AG04449 (cell line): ENCODE measurements around the gene TNFRSF13B.
"Not testable (repeated sequence)": the region's sequence is repeated elsewhere in the genome, so short reads cannot be mapped to it uniquely, and the experiment has no call there.

ENCODE experiments used
- CTCF ChIA-PET: fragments of 350-600 bp; formaldehyde crosslinking; extraction: SDS; loops from one replicate; lab custom pipeline; 2021; ENCODE audit warnings: antibody characterized with exemption; lab: Yijun Ruan, JAX
- POLR2A ChIA-PET: fragments of 400-600, 350-600 bp; formaldehyde crosslinking; extraction: SDS; loops from one replicate; lab custom pipeline; 2020; ENCODE audit warnings: antibody characterized with exemption, inconsistent platforms; lab: Yijun Ruan, JAX
- DNase-seq: peaks from one replicate; pipeline ENCODE4 v3.0.0-alpha.2; 2010; ENCODE audit warnings: low read depth, low spot score
- H3K4me3 ChIP-seq: 2 replicates; pipeline ENCODE4 v1.5.1; 2011; ENCODE audit warnings: low read depth, mild to moderate bottlenecking, control low read depth, low read length
- CTCF ChIP-seq: IDR thresholded peaks from one replicate; pipeline ENCODE4 v1.5.1; 2011; ENCODE audit warnings: mild to moderate bottlenecking, moderate library complexity, low read length, control low read depth, inconsistent platforms; ENCODE audit not compliant: insufficient read depth; ENCODE audit errors: missing control alignments

Gene TNFRSF13B

GRCh38 chr17:17018612-17019429 is 46.9 kb upstream of the TNFRSF13B start:
- no peak for TF ChIP-seq CTCF
- CTCF ChIA-PET = interaction anchor here (2.4 kb wide), 1 partner anchor 123 kb away, joined by 5 read pairs; no protein-coding TSS in a partner anchor
- POLR2A ChIA-PET = no interaction called here
- DNase-seq = no peak
- H3K4me3 ChIP-seq = no peak overlapping the region

- no peak overlapping the region for H3K4me3 ChIP-seq
- ChIA-PET POLR2A (no interaction called here), CTCF (no interaction called here)
- TF ChIP-seq CTCF = no peak
- DNase-seq = no peak
Observed at GRCh38 chr17:17018021-17018441, 46.1 kb upstream of the TNFRSF13B start.

GRCh38 chr17:17017343-17018014 is 45.6 kb upstream of the TNFRSF13B start:
- no peak overlapping the region for H3K4me3 ChIP-seq
- ChIA-PET CTCF (interaction anchor here (0.8 kb wide), 1 partner anchor 16 kb away, joined by 4 read pairs; no protein-coding TSS in a partner anchor), POLR2A (no interaction called here)
- TF ChIP-seq CTCF = no peak
- no peak for DNase-seq

GRCh38 chr17:17016199-17017197 is 44.6 kb upstream of the TNFRSF13B start:
- not testable (repeated sequence) for DNase-seq, H3K4me3 ChIP-seq
- POLR2A ChIA-PET = interaction anchor here (0.6 kb wide), 1 partner anchor 9 kb away, joined by 3 read pairs; no protein-coding TSS in a partner anchor
- CTCF ChIA-PET = interaction anchor here (0.8 to 2.2 kb wide), 2 partner anchors 15 to 24 kb away, joined by 4 to 8 read pairs; no protein-coding TSS in a partner anchor

GRCh38 chr17:17015230-17015629 is 43.3 kb upstream of the TNFRSF13B start:
- TF ChIP-seq CTCF = no peak
- POLR2A ChIA-PET = no interaction called here
- no peak for DNase-seq
- H3K4me3 ChIP-seq = no peak overlapping the region
- CTCF ChIA-PET = interaction anchor here (2.2 kb wide), 1 partner anchor 23 kb away, joined by 8 read pairs; no protein-coding TSS in a partner anchor

GRCh38 chr17:17014748-17015124 is 42.8 kb upstream of the TNFRSF13B start:
- POLR2A ChIA-PET, H3K4me3 ChIP-seq, DNase-seq: not testable (repeated sequence)
- CTCF ChIA-PET = interaction anchor here (2.2 kb wide), 1 partner anchor 23 kb away, joined by 8 read pairs; no protein-coding TSS in a partner anchor

GRCh38 chr17:17013828-17014747 is 42.2 kb upstream of the TNFRSF13B start:
- CTCF ChIA-PET = interaction anchor here (2.2 kb wide), 1 partner anchor 22 kb away, joined by 8 read pairs; no protein-coding TSS in a partner anchor
- DNase-seq, POLR2A ChIA-PET, H3K4me3 ChIP-seq: not testable (repeated sequence)

- POLR2A ChIA-PET, H3K4me3 ChIP-seq, CTCF ChIA-PET: not testable (repeated sequence)
- peak; percentile 80 for DNase-seq
Observed at GRCh38 chr17:17011043-17011907, 39.4 kb upstream of the TNFRSF13B start.

GRCh38 chr17:17010545-17011034 is 38.7 kb upstream of the TNFRSF13B start:
- DNase-seq, CTCF ChIA-PET, POLR2A ChIA-PET, H3K4me3 ChIP-seq: not testable (repeated sequence)
